ENCODE results near the gene RHOXF2. TPM values are rescaled to one million over a fixed set of nuclear protein-coding genes. Genes with fewer than 3 reads are reported as not detected.
"Not testable (repeated sequence)": the region's sequence is repeated elsewhere in the genome, so short reads cannot be mapped to it uniquely, and the experiment has no call there.

Gene RHOXF2
- polyA plus RNA-seq (ENCODE audit: insufficient read length in 3 of 3): under 1 TPM in 2 of 3 donors, not detected in 1; 0.13 to 0.62 TPM

- not testable (repeated sequence) for DNase-seq (ENCODE audit: low read depth in 3 of 3, low spot score in 2 of 3)
Measured at GRCh38 chrX:120158313-120158712, at the start of gene RHOXF2. RHOXF2 (plus strand) TSS chrX:120158613; CDS start chrX:120158751, 138 bp downstream.

- DNase-seq (ENCODE audit: low read depth in 3 of 3, low spot score in 2 of 3): no peak
Measured at GRCh38 chrX:120109378-120109777, 49.0 kb upstream of the RHOXF2 start.

GRCh38 chrX:120111611-120112010 is 46.8 kb upstream of the RHOXF2 start:
- no peak for DNase-seq (ENCODE audit: low read depth in 3 of 3, low spot score in 2 of 3)

GRCh38 chrX:120115438-120115963 is 42.9 kb upstream of the RHOXF2 start, which contains the start of gene RHOXF1:
RHOXF1 (minus strand) TSS chrX:120115913; CDS start chrX:120115862, 51 bp downstream.
- no peak for DNase-seq (ENCODE audit: low read depth in 3 of 3, low spot score in 2 of 3)

- DNase-seq (ENCODE audit: low read depth in 3 of 3, low spot score in 2 of 3): no peak
Measured at GRCh38 chrX:120120223-120120622, 38.2 kb upstream of the RHOXF2 start.

- no peak for DNase-seq (ENCODE audit: low read depth in 3 of 3, low spot score in 2 of 3)
Measured at GRCh38 chrX:120125444-120125843, 33.0 kb upstream of the RHOXF2 start.

- not testable (repeated sequence) for DNase-seq (ENCODE audit: low read depth in 3 of 3, low spot score in 2 of 3)
Measured at GRCh38 chrX:120128306-120128846, 30.0 kb upstream of the RHOXF2 start.

GRCh38 chrX:120136128-120136527 is 22.3 kb upstream of the RHOXF2 start:
- DNase-seq (ENCODE audit: low read depth in 3 of 3, low spot score in 2 of 3): no peak

GRCh38 chrX:120136840-120137239 is 21.6 kb upstream of the RHOXF2 start:
- DNase-seq (ENCODE audit: low read depth in 3 of 3, low spot score in 2 of 3): no peak

- DNase-seq (ENCODE audit: low read depth in 3 of 3, low spot score in 2 of 3): no peak
Measured at GRCh38 chrX:120137439-120137838, 21.0 kb upstream of the RHOXF2 start.

GRCh38 chrX:120140293-120140981 is 18.0 kb upstream of the RHOXF2 start:
- DNase-seq (ENCODE audit: low read depth in 3 of 3, low spot score in 2 of 3): no peak

- no peak for DNase-seq (ENCODE audit: low read depth in 3 of 3, low spot score in 2 of 3)
Measured at GRCh38 chrX:120144178-120144844, 14.1 kb upstream of the RHOXF2 start.

GRCh38 chrX:120145295-120145925 is 13.0 kb upstream of the RHOXF2 start:
- DNase-seq (ENCODE audit: low read depth in 3 of 3, low spot score in 2 of 3): no peak

GRCh38 chrX:120146323-120146722 is 12.1 kb upstream of the RHOXF2 start:
- not testable (repeated sequence) for DNase-seq (ENCODE audit: low read depth in 3 of 3, low spot score in 2 of 3)

GRCh38 chrX:120147537-120147936 is 10.9 kb upstream of the RHOXF2 start:
- DNase-seq (ENCODE audit: low read depth in 3 of 3, low spot score in 2 of 3): no peak

GRCh38 chrX:120150109-120150744 is 8.2 kb upstream of the RHOXF2 start:
- DNase-seq (ENCODE audit: low read depth in 3 of 3, low spot score in 2 of 3): not testable (repeated sequence)

- not testable (repeated sequence) for DNase-seq (ENCODE audit: low read depth in 3 of 3, low spot score in 2 of 3)
Measured at GRCh38 chrX:120159086-120159485, 673 bp downstream of the RHOXF2 start.

- not testable (repeated sequence) for DNase-seq (ENCODE audit: low read depth in 3 of 3, low spot score in 2 of 3)
Measured at GRCh38 chrX:120193254-120193653, 34.8 kb downstream of the RHOXF2 start.

- DNase-seq (ENCODE audit: low read depth in 3 of 3, low spot score in 2 of 3): not testable (repeated sequence)
Measured at GRCh38 chrX:120193720-120194119, 35.3 kb downstream of the RHOXF2 start.

- not testable (repeated sequence) for DNase-seq (ENCODE audit: low read depth in 3 of 3, low spot score in 2 of 3)
Measured at GRCh38 chrX:120195786-120196185, 37.4 kb downstream of the RHOXF2 start.

Data from right renal cortex interstitium (tissue), 3 donors.